MCF 10A (cell line): ENCODE results near the gene SPOCK1. TPM values are rescaled to one million over a fixed set of nuclear protein-coding genes. Genes with fewer than 3 reads are reported as not detected.

Experiments
- BruUV-seq: library from RNA; stranded (reverse); fragments of 400-500 nt; replicated peaks from 2 replicates; lab custom pipeline; 2021; lab: Mats Ljungman, UMichigan
- CTCF ChIA-PET: fragments of 300-600 bp; sonication (Branson Sonifier 250); formaldehyde crosslinking; extraction: SDS; loops from one replicate; lab custom pipeline; 2021; ENCODE audit warnings: antibody characterized with exemption, inconsistent platforms; lab: Yijun Ruan, JAX
- POLR2A ChIA-PET: fragments of 300-600, 350-650 bp; sonication (Branson Sonifier 250); formaldehyde crosslinking; extraction: SDS; loops from one replicate; lab custom pipeline; 2020; ENCODE audit warnings: antibody characterized with exemption, inconsistent platforms; lab: Yijun Ruan, JAX
- DNase-seq: peaks from one replicate; pipeline ENCODE4 v3.0.0-alpha.2; 2018; ENCODE audit not compliant: unreplicated experiment
- H3K27ac Mint-ChIP-seq: one replicate; pipeline ENCODE4 v1.8.0; 2022; ENCODE audit warnings: mild to moderate bottlenecking, low read depth, mixed read lengths; ENCODE audit not compliant: unreplicated experiment
- H3K27me3 Mint-ChIP-seq: one replicate; pipeline ENCODE4 v1.8.0; 2022; ENCODE audit warnings: mixed read lengths; ENCODE audit not compliant: insufficient read depth, unreplicated experiment
- H3K36me3 Mint-ChIP-seq: one replicate; pipeline ENCODE4 v1.8.0; 2022; ENCODE audit warnings: mild to moderate bottlenecking, moderate library complexity, mixed read lengths; ENCODE audit not compliant: insufficient read depth, unreplicated experiment
- H3K4me1 Mint-ChIP-seq: one replicate; pipeline ENCODE4 v1.8.0; 2022; ENCODE audit warnings: mixed read lengths; ENCODE audit not compliant: insufficient read depth, unreplicated experiment
- H3K4me3 Mint-ChIP-seq: one replicate; pipeline ENCODE4 v1.8.0; 2022; ENCODE audit warnings: mild to moderate bottlenecking, moderate library complexity, mixed read lengths; ENCODE audit not compliant: unreplicated experiment
- H3K9me3 Mint-ChIP-seq: one replicate; pipeline ENCODE4 v1.8.0; 2022; ENCODE audit warnings: mixed read lengths; ENCODE audit not compliant: unreplicated experiment
- CTCF ChIP-seq: fragments of 200-600 bp; IDR thresholded peaks from one replicate; pipeline ENCODE4 v1.8.0; 2022; ENCODE audit warnings: antibody characterized with exemption, mild to moderate bottlenecking; ENCODE audit not compliant: unreplicated experiment
- intact Hi-C: fragments of 100-400 bp; cut with micrococcal nuclease; formaldehyde crosslinking; loops from 2 replicates; pipeline ENCODE4 v1.14.1; 2022
- total RNA-seq: library from RNA; stranded (reverse); gene quantifications from 2 replicates; pipeline ENCODE4 v1.2.3, GENCODE V29; 2022

Gene SPOCK1
- total RNA-seq, 1 experiment from 2014 or later, result 34.3 TPM

- CTCF ChIA-PET, result interaction anchor here (0.6 to 0.7 kb wide), 4 partner anchors 33 to 326 kb away, joined by 3 read pairs; partner anchors contain the start of gene SPOCK1
- no peaks in the 10 kb centered on the region for H3K4me1 Mint-ChIP-seq
- DNase-seq, result no peak
- H3K27ac Mint-ChIP-seq, result no peak overlapping the region
- TF ChIP-seq CTCF, result no peak
- H3K27me3 Mint-ChIP-seq, result no peaks in the 10 kb centered on the region
- intact Hi-C loops, result no loop called here
- no peaks in the 10 kb centered on the region for H3K9me3 Mint-ChIP-seq
- H3K4me3 Mint-ChIP-seq, result no peak overlapping the region
- POLR2A ChIA-PET, result no interaction called here
- H3K36me3 Mint-ChIP-seq, result no peaks in the 10 kb centered on the region
- BruUV-seq, result no TSS peak
Measured at GRCh38 chr5:137431051-137431450, 68.1 kb downstream of the SPOCK1 start.

- Mint-ChIP-seq H3K4me1 (peaks cover 21% of the 10 kb centered on the region), H3K4me3 (no peak overlapping the region), H3K36me3 (no peaks in the 10 kb centered on the region), H3K27ac (peak overlapping the region; percentile 76), H3K27me3 (no peaks in the 10 kb centered on the region), H3K9me3 (peaks cover 7% of the 10 kb centered on the region)
- intact Hi-C loops, result no loop called here
- ChIA-PET POLR2A (interaction anchor here (1.1 kb wide), 1 partner anchor 20 kb away, joined by 3 read pairs; no protein-coding TSS in a partner anchor), CTCF (interaction anchor here (2.0 kb wide), 1 partner anchor 95 kb away, joined by 6 read pairs; no protein-coding TSS in a partner anchor)
- TF ChIP-seq CTCF, result no peak
- peak; percentile 42 for DNase-seq
- no TSS peak for BruUV-seq
Measured at GRCh38 chr5:137415231-137415681, 83.9 kb downstream of the SPOCK1 start.

- Mint-ChIP-seq H3K36me3 (no peaks in the 10 kb centered on the region), H3K27ac (peak overlapping the region; percentile 76), H3K9me3 (peaks cover 7% of the 10 kb centered on the region), H3K4me1 (peaks cover 21% of the 10 kb centered on the region), H3K27me3 (no peaks in the 10 kb centered on the region), H3K4me3 (no peak overlapping the region)
- BruUV-seq, result no TSS peak
- POLR2A ChIA-PET, result interaction anchor here (1.4 kb wide), 1 partner anchor 19 kb away, joined by 3 read pairs; no protein-coding TSS in a partner anchor
- intact Hi-C loops, result no loop called here
- no peak for DNase-seq
- CTCF ChIA-PET, result interaction anchor here (2.0 kb wide), 1 partner anchor 94 kb away, joined by 6 read pairs; no protein-coding TSS in a partner anchor
- no peak for TF ChIP-seq CTCF
Measured at GRCh38 chr5:137414112-137414755, 84.9 kb downstream of the SPOCK1 start.

GRCh38 chr5:137412136-137412535 lies 87.0 kb downstream of the SPOCK1 start:
- BruUV-seq, result no TSS peak
- no peaks in the 10 kb centered on the region for H3K36me3 Mint-ChIP-seq
- H3K4me3 Mint-ChIP-seq, result no peak overlapping the region
- POLR2A ChIA-PET, result no interaction called here
- no peaks in the 10 kb centered on the region for H3K27me3 Mint-ChIP-seq
- peaks cover 21% of the 10 kb centered on the region for H3K4me1 Mint-ChIP-seq
- CTCF ChIA-PET, result interaction anchor here (0.5 to 1.4 kb wide), 9 partner anchors 12 to 224 kb away, joined by 3 to 5 read pairs (median 3); no protein-coding TSS in a partner anchor
- intact Hi-C loops, result no loop called here
- no peak for TF ChIP-seq CTCF
- peaks cover 7% of the 10 kb centered on the region for H3K9me3 Mint-ChIP-seq
- H3K27ac Mint-ChIP-seq, result no peak overlapping the region
- DNase-seq, result no peak
